DOHH2 (cell line): ENCODE data around the gene PIK3CA.

Experiments used
- H3F3A ChIP-seq: fragments of 200-600 bp; sonication (generic), shearing (Covaris generic); 2 replicates; pipeline ENCODE4 v1.6.0; 2016; ENCODE audit warnings: antibody characterized with exemption, mild to moderate bottlenecking; ENCODE audit not compliant: control insufficient read depth, insufficient read depth
- H3K27ac ChIP-seq: fragments of 200-600 bp; sonication (generic); 2 replicates; pipeline ENCODE4 v1.5.1; 2014; ENCODE audit warnings: low read depth, mild to moderate bottlenecking, low read length, moderate library complexity
- H3K27me3 ChIP-seq: fragments of 200-600 bp; sonication (generic); 2 replicates; pipeline ENCODE4 v1.6.1; 2014; ENCODE audit warnings: mild to moderate bottlenecking, low read length, mixed read lengths; ENCODE audit not compliant: control insufficient read depth
- H3K36me3 ChIP-seq: fragments of 200-600 bp; sonication (generic); 2 replicates; pipeline ENCODE4 v1.6.1; 2014; ENCODE audit warnings: mild to moderate bottlenecking, low read length, moderate library complexity, mixed read lengths; ENCODE audit not compliant: control insufficient read depth
- H3K4me1 ChIP-seq: fragments of 200-600 bp; sonication (generic); 2 replicates; pipeline ENCODE4 v1.6.1; 2014; ENCODE audit warnings: mild to moderate bottlenecking, low read length, mixed read lengths; ENCODE audit not compliant: control insufficient read depth
- H3K4me2 ChIP-seq: fragments of 200-600 bp; sonication (generic); 2 replicates; pipeline ENCODE4 v1.6.0; 2014; ENCODE audit warnings: mild to moderate bottlenecking, low read length, moderate library complexity
- H3K4me3 ChIP-seq: fragments of 200-600 bp; sonication (generic); 2 replicates; pipeline ENCODE4 v1.5.1; 2014; ENCODE audit warnings: mild to moderate bottlenecking, low read length, mixed read lengths
- H3K79me2 ChIP-seq: fragments of 200-600 bp; sonication (generic); 2 replicates; pipeline ENCODE4 v1.6.1; 2014; ENCODE audit warnings: mild to moderate bottlenecking, low read length, mixed read lengths; ENCODE audit not compliant: control insufficient read depth
- H3K9me2 ChIP-seq: fragments of 200-600 bp; sonication (generic); replicated peaks from 2 replicates; pipeline ENCODE4 v1.6.1; 2014; ENCODE audit warnings: mild to moderate bottlenecking, low read length, mixed read lengths; ENCODE audit not compliant: control insufficient read depth
- H3K9me3 ChIP-seq: fragments of 200-600 bp; sonication (generic); 2 replicates; pipeline ENCODE4 v1.6.1; 2014; ENCODE audit warnings: antibody characterized with exemption, low read length, mixed read lengths; ENCODE audit not compliant: control insufficient read depth, insufficient read depth
- H4K20me1 ChIP-seq: fragments of 200-600 bp; sonication (generic); 2 replicates; pipeline ENCODE4 v1.6.0; 2014; ENCODE audit warnings: low read depth, mild to moderate bottlenecking, antibody characterized with exemption, low read length, moderate library complexity; ENCODE audit not compliant: control insufficient read depth, insufficient read depth
- CTCF ChIP-seq: fragments of 200-600 bp; sonication (generic); IDR thresholded peaks from one replicate; pipeline ENCODE4 v1.5.1; 2014; ENCODE audit warnings: antibody characterized with exemption, mild to moderate bottlenecking, low read depth, low read length; ENCODE audit not compliant: poor library complexity, severe bottlenecking
- EZH2phosphoT487 ChIP-seq: fragments of 200-600 bp; sonication (generic); IDR thresholded peaks from 2 replicates; pipeline ENCODE4 v1.6.1; 2017; ENCODE audit warnings: borderline replicate concordance, mild to moderate bottlenecking, antibody characterized with exemption, low read length, moderate library complexity, mixed read lengths

Gene PIK3CA

GRCh38 chr3:179147873-179148615 is at the start of gene PIK3CA:
Gene PIK3CA, plus strand, starts transcription at chr3:179148357. Its CDS starts 50,469 bp downstream, at chr3:179198826.
- peak within 1 kb of the TSS; percentile 68 for H3K27ac ChIP-seq
- H3K9me2 ChIP-seq: no peaks in the 10 kb centered on the region
- H4K20me1 ChIP-seq: peaks cover 14% of the 10 kb centered on the region
- 0 out of 2 replicates have a peak, but pooled peaks cover 6% of the 10 kb centered on the region for H3F3A ChIP-seq
- no peaks in the 10 kb centered on the region for H3K27me3 ChIP-seq
- no peaks in the 10 kb centered on the region for H3K9me3 ChIP-seq
- peaks cover 46% of the 10 kb centered on the region for H3K79me2 ChIP-seq
- peaks cover 2% of the 10 kb centered on the region; the same call in 1 of the 2 replicates for H3K36me3 ChIP-seq
- H3K4me1 ChIP-seq: peaks cover 26% of the 10 kb centered on the region
- peak within 1 kb of the TSS; percentile 85 for H3K4me3 ChIP-seq
- peak within 1 kb of the TSS; percentile 84 for H3K4me2 ChIP-seq
- no peak for TF ChIP-seq EZH2phosphoT487
- TF ChIP-seq CTCF: no peak

DNA sequence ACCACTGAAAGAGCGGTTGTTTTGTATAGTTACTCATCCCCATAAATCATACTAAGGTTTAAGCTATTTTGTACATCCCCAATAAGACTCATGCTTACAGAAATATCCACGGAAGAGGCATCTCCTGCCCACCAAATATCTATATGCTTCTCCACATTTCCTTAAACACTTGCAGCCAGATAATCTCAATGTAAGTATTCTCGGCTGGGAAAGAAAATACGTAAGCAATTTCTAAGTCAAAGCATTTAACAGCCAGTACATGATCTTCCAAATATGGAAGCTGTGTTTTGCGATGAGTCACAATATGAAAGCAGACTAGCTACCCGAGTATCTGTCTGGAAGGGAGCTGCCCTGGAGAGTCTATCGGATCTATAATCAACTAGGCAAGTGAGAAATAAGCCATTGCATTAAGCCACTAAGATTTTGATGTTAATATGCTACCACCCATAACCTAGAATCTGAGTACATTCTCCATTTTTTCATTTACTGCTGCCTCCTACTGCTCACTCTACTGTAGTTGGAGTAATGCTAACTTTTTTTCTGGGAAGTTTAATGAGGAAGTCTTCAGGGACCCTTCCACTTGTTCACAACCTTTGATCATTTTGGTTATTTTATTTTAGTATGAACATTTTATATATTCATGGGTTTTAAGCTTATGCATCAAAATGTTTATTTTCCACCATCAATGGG is 49.6 kb upstream of the PIK3CA start:
- H3K36me3 ChIP-seq: no peaks in the 10 kb centered on the region
- H3K4me1 ChIP-seq: no peaks in the 10 kb centered on the region
- no peak for TF ChIP-seq EZH2phosphoT487
- no peak for TF ChIP-seq CTCF
- H3K9me3 ChIP-seq: no peaks in the 10 kb centered on the region
- H4K20me1 ChIP-seq: no peaks in the 10 kb centered on the region
- H3K9me2 ChIP-seq: no peaks in the 10 kb centered on the region
- no peak overlapping the region for H3K27ac ChIP-seq
- no peak overlapping the region for H3K4me2 ChIP-seq
- no peaks in the 10 kb centered on the region for H3F3A ChIP-seq
- H3K4me3 ChIP-seq: no peak overlapping the region
- no peaks in the 10 kb centered on the region for H3K79me2 ChIP-seq
- H3K27me3 ChIP-seq: no peaks in the 10 kb centered on the region

- H3K4me1 ChIP-seq: no peaks in the 10 kb centered on the region
- no peaks in the 10 kb centered on the region for H4K20me1 ChIP-seq
- TF ChIP-seq CTCF (no peak), EZH2phosphoT487 (no peak)
- no peaks in the 10 kb centered on the region for H3K9me2 ChIP-seq
- H3K27ac ChIP-seq: no peak overlapping the region
- no peaks in the 10 kb centered on the region for H3K27me3 ChIP-seq
- H3F3A ChIP-seq: no peaks in the 10 kb centered on the region
- H3K9me3 ChIP-seq: no peaks in the 10 kb centered on the region
- no peaks in the 10 kb centered on the region for H3K79me2 ChIP-seq
- no peak overlapping the region for H3K4me3 ChIP-seq
- no peak overlapping the region for H3K4me2 ChIP-seq
- H3K36me3 ChIP-seq: no peaks in the 10 kb centered on the region
Observed at GRCh38 chr3:179100652-179101051, 47.5 kb upstream of the PIK3CA start.
